HepG2 (cell line): ENCODE results near the gene TFG. TPM values are rescaled to one million over a fixed set of nuclear protein-coding genes. Genes with fewer than 3 reads are reported as not detected.

Source experiments
- ATAC-seq: fragments of 200-7000 bp; cut with Tn5 transposase; 3 replicates; pipeline ENCODE4 v1.9.1; 2020; ENCODE audit warnings: mild to moderate bottlenecking, moderate library complexity
- BruUV-seq: library from RNA; stranded (reverse); fragments of 400-500 nt; replicated peaks from 2 replicates; lab custom pipeline; 2021; lab: Mats Ljungman, UMichigan
- CTCF ChIA-PET: fragments of 300-600 bp; formaldehyde crosslinking; extraction: SDS; loops from one replicate; lab custom pipeline; 2021; ENCODE audit warnings: low total read pairs, inconsistent platforms, low intra/inter-chr PET ratio; lab: Yijun Ruan, JAX
- POLR2A ChIA-PET: fragments of 350-600 bp; sonication (Branson Sonifier 250); formaldehyde crosslinking; loops from one replicate; lab custom pipeline; 2020; ENCODE audit warnings: antibody characterized with exemption, inconsistent platforms; lab: Yijun Ruan, JAX
- DNase-seq: peaks from one replicate; pipeline ENCODE4 v3.0.0-alpha.2; 2015; ENCODE audit warnings: low spot score
- FAIRE-seq: peaks from 3 replicates; lab custom pipeline; 2011; peaks lifted over from hg19 to GRCh38; lab: Jason Lieb, UNC
- H2AFZ ChIP-seq: one replicate; pipeline ENCODE4 v1.6.1; 2011; ENCODE audit warnings: low read length, inconsistent platforms
- H3K27ac ChIP-seq: fragments of 300-600 bp; 3 replicates; pipeline ENCODE4 v1.8.0; 2011; ENCODE audit warnings: mixed run types, mild to moderate bottlenecking, mixed read lengths, low read length, inconsistent platforms; ENCODE audit not compliant: insufficient read depth; ENCODE audit errors: extremely low read length
- H3K27me3 ChIP-seq, 2 experiments: fragments of 200-600 bp in 1 of 2; 2 replicates in 1 of 2; 3 replicates in 1 of 2; pipeline versions ENCODE4 v1.6.0 to v1.8.0; 2011; ENCODE audit warnings: low read length in 2 of 2, mild to moderate bottlenecking in 2 of 2, moderate library complexity in 2 of 2, inconsistent platforms in 1 of 2; ENCODE audit not compliant: insufficient read depth in 2 of 2, control insufficient read depth in 1 of 2
- H3K36me3 ChIP-seq, 2 experiments: fragments of 200-600 bp in 1 of 2; replicated peaks in 1 of 2; 2 replicates in 1 of 2; 3 replicates in 1 of 2; pipeline versions ENCODE4 v1.5.1 to v1.8.0; 2011; ENCODE audit warnings: low read length in 2 of 2, inconsistent platforms in 1 of 2; ENCODE audit not compliant: insufficient read depth in 2 of 2, control insufficient read depth in 1 of 2
- H3K4me1 ChIP-seq: 2 replicates; pipeline ENCODE4 v1.5.1; 2012; ENCODE audit warnings: low read length, inconsistent platforms; ENCODE audit not compliant: insufficient read depth
- H3K4me2 ChIP-seq: 2 replicates; pipeline ENCODE4 v1.6.0; 2011; ENCODE audit warnings: low read depth, low read length, inconsistent platforms
- H3K4me3 ChIP-seq, 3 experiments: fragments of 200-600 bp in 1 of 3; sonication (generic), shearing (Covaris generic) in 1 of 3; replicated peaks in 1 of 3; 2 replicates each; pipeline ENCODE4 v1.5.1; 2011 to 2016; ENCODE audit warnings: low read length in 3 of 3, inconsistent platforms in 2 of 3, low read depth in 2 of 3, mild to moderate bottlenecking in 2 of 3, control low read depth in 1 of 3, mixed read lengths in 1 of 3; ENCODE audit not compliant: insufficient read depth in 1 of 3
- H3K79me2 ChIP-seq: one replicate; pipeline ENCODE4 v1.6.1; 2011; ENCODE audit warnings: low read length, inconsistent platforms; ENCODE audit not compliant: insufficient read depth
- H3K9ac ChIP-seq: 2 replicates; pipeline ENCODE4 v1.6.0; 2011; ENCODE audit warnings: mild to moderate bottlenecking, low read depth, low read length, inconsistent platforms; ENCODE audit not compliant: insufficient read depth
- H3K9me3 ChIP-seq: 2 replicates; pipeline ENCODE4 v1.5.1; 2012; ENCODE audit warnings: mild to moderate bottlenecking, low read length
- H4K20me1 ChIP-seq: 2 replicates; pipeline ENCODE4 v1.6.0; 2011; ENCODE audit warnings: inconsistent platforms, mild to moderate bottlenecking, low read length, moderate library complexity; ENCODE audit not compliant: insufficient read depth
- HDAC1 ChIP-seq: sonication (generic); formaldehyde crosslinking; IDR thresholded peaks from 2 replicates; pipeline ENCODE4 v1.5.1; 2020; ENCODE audit warnings: mild to moderate bottlenecking, missing genetic modification reagents
- HIVEP1 ChIP-seq: sonication (generic); formaldehyde crosslinking; IDR thresholded peaks from 2 replicates; pipeline ENCODE4 v1.4.0; 2020; ENCODE audit warnings: mild to moderate bottlenecking, missing genetic modification reagents
- ISX ChIP-seq: sonication (generic); formaldehyde crosslinking; conservative IDR thresholded peaks from 2 replicates; pipeline ENCODE4 v1.5.0; 2020; ENCODE audit warnings: missing genetic modification reagents
- MAFG ChIP-seq: sonication (generic); formaldehyde crosslinking; IDR thresholded peaks from 2 replicates; pipeline ENCODE4 v1.5.1; 2020; ENCODE audit warnings: mild to moderate bottlenecking, missing genetic modification reagents
- MYNN ChIP-seq: sonication (generic); formaldehyde crosslinking; IDR thresholded peaks from 2 replicates; pipeline ENCODE4 v1.4.0; 2020; ENCODE audit warnings: mild to moderate bottlenecking, low read depth, missing genetic modification reagents
- NFIC ChIP-seq: IDR thresholded peaks from 2 replicates; pipeline ENCODE4 v1.6.1; 2012; ENCODE audit warnings: mild to moderate bottlenecking, low read length, inconsistent platforms
- ONECUT2 ChIP-seq: sonication (generic); formaldehyde crosslinking; IDR thresholded peaks from 2 replicates; pipeline ENCODE4 v1.4.0; 2020; ENCODE audit warnings: missing genetic modification reagents
- PITX1 ChIP-seq: sonication (generic); formaldehyde crosslinking; IDR thresholded peaks from 2 replicates; pipeline ENCODE4 v1.5.1; 2020; ENCODE audit warnings: mild to moderate bottlenecking, missing genetic modification reagents
- RBAK ChIP-seq: sonication (generic); formaldehyde crosslinking; IDR thresholded peaks from 2 replicates; pipeline ENCODE4 v1.5.1; 2020; ENCODE audit warnings: mild to moderate bottlenecking, missing genetic modification reagents
- SOX6 ChIP-seq, 2 experiments: fragments of 450-650 bp in 1 of 2; sonication (generic) in 1 of 2; formaldehyde crosslinking in 1 of 2; IDR thresholded peaks; 2 replicates each; pipeline versions ENCODE4 v1.4.0 to v1.6.1; 2017 to 2020; ENCODE audit warnings: antibody characterized with exemption in 1 of 2, mild to moderate bottlenecking in 1 of 2, missing genetic modification reagents in 1 of 2
- SP4 ChIP-seq: sonication (generic); formaldehyde crosslinking; IDR thresholded peaks from 2 replicates; pipeline ENCODE4 v1.8.1; 2023; ENCODE audit warnings: mild to moderate bottlenecking, missing genetic modification reagents
- SSRP1 ChIP-seq: IDR thresholded peaks from 2 replicates; pipeline ENCODE4 v1.6.1; 2016; ENCODE audit warnings: control low read depth
- ZFP37 ChIP-seq: sonication (generic); formaldehyde crosslinking; IDR thresholded peaks from 2 replicates; pipeline ENCODE4 v1.4.0; 2020; ENCODE audit warnings: missing genetic modification reagents, borderline replicate concordance
- ZKSCAN1 ChIP-seq: fragments of 150-350 bp; IDR thresholded peaks from 2 replicates; pipeline ENCODE4 v1.6.1; 2014; ENCODE audit warnings: low read length
- ZNF207 ChIP-seq: fragments of 450-650 bp; IDR thresholded peaks from 2 replicates; pipeline ENCODE4 v1.6.1; 2016; ENCODE audit warnings: antibody characterized with exemption, borderline replicate concordance
- ZNF234 ChIP-seq: sonication (generic); formaldehyde crosslinking; conservative IDR thresholded peaks from 2 replicates; pipeline ENCODE4 v1.5.1; 2020; ENCODE audit warnings: mild to moderate bottlenecking, missing genetic modification reagents
- ZNF432 ChIP-seq: sonication (generic); formaldehyde crosslinking; IDR thresholded peaks from 2 replicates; pipeline ENCODE4 v1.5.0; 2020; ENCODE audit warnings: missing genetic modification reagents, mild to moderate bottlenecking, borderline replicate concordance
- ZNF468 ChIP-seq: sonication (generic); formaldehyde crosslinking; IDR thresholded peaks from 2 replicates; pipeline ENCODE4 v1.8.0; 2022; ENCODE audit warnings: mild to moderate bottlenecking, moderate library complexity, missing genetic modification reagents
- ZNF672 ChIP-seq: sonication (generic); formaldehyde crosslinking; IDR thresholded peaks from 2 replicates; pipeline ENCODE4 v1.8.1; 2022; ENCODE audit warnings: missing genetic modification reagents
- ZSCAN29 ChIP-seq: sonication (generic); formaldehyde crosslinking; conservative IDR thresholded peaks from 2 replicates; pipeline ENCODE4 v1.4.0; 2020; ENCODE audit warnings: mild to moderate bottlenecking, missing genetic modification reagents
- ZSCAN30 ChIP-seq: sonication (generic); formaldehyde crosslinking; IDR thresholded peaks from 2 replicates; pipeline ENCODE4 v1.5.0; 2020; ENCODE audit warnings: mild to moderate bottlenecking, missing genetic modification reagents
- WGBS: methylation state at CpG from one replicate; pipeline ENCODE4 v1.1.6; 2017; ENCODE audit warnings: low lambda C conversion rate; 5-methylcytosine and 5-hydroxymethylcytosine counted together
- in situ Hi-C: cut with HindIII; loops from 2 replicates; pipeline ENCODE4 v1.10.0; 2017; ENCODE audit warnings: low pct_unique_long_range_greater_than_20kb; ENCODE audit not compliant: extremely low pct_ligation_motif_present
- intact Hi-C: fragments of 100-400 bp; cut with micrococcal nuclease; formaldehyde crosslinking; loops from one replicate; pipeline ENCODE4 v1.10.0; 2022; ENCODE audit not compliant: unreplicated experiment
- polyA plus RNA-seq, 8 experiments: library from polyadenylated mRNA; depleted of rRNA in 3 of 8; stranded (reverse) in 7 of 8; unstranded in 1 of 8; fragments of >200 nt; fragmentation: Illumina TruSeq in 4 of 8; extraction: Trizol in 4 of 8; gene quantifications; 2 replicates each; pipeline versions ENCODE4 v1.2.1 to v1.2.3, GENCODE V29; 2011 to 2016; ENCODE audit warnings: low read depth in 4 of 8, missing spikeins in 1 of 8, mixed read lengths in 1 of 8; ENCODE audit not compliant: insufficient read depth in 1 of 8
- total RNA-seq, 5 experiments: library from RNA; depleted of rRNA; stranded (reverse); fragments of >200 nt; fragmentation: Illumina TruSeq; extraction: Trizol; gene quantifications; 2 replicates each; pipeline ENCODE4 v1.2.3, GENCODE V29; 2016; ENCODE audit warnings: low read depth in 1 of 5
- TF ChIP-seq, protein P1 (sequence below): sonication (generic); formaldehyde crosslinking; IDR thresholded peaks from 2 replicates; pipeline ENCODE4 v1.8.1; 2023; ENCODE audit warnings: mild to moderate bottlenecking, inconsistent platforms, moderate library complexity, missing genetic modification reagents, borderline replicate concordance
- TF ChIP-seq, protein P2 (sequence below): sonication (generic); formaldehyde crosslinking; IDR thresholded peaks from 2 replicates; pipeline ENCODE4 v1.4.0; 2020; ENCODE audit warnings: missing genetic modification reagents, low read depth, mild to moderate bottlenecking, borderline replicate concordance
- TF ChIP-seq, protein P3 (sequence below): IDR thresholded peaks from 2 replicates; pipeline ENCODE4 v1.6.1; 2016; ENCODE audit warnings: mild to moderate bottlenecking, missing biosample characterization, missing genetic modification reagents

TFG gene
- total and polyA plus RNA-seq, 2 of the 13 experiments (the other 11 are each of a cell fraction or from before 2014, with no cell fraction given), result 53.6 to 71.7 TPM

DNA sequence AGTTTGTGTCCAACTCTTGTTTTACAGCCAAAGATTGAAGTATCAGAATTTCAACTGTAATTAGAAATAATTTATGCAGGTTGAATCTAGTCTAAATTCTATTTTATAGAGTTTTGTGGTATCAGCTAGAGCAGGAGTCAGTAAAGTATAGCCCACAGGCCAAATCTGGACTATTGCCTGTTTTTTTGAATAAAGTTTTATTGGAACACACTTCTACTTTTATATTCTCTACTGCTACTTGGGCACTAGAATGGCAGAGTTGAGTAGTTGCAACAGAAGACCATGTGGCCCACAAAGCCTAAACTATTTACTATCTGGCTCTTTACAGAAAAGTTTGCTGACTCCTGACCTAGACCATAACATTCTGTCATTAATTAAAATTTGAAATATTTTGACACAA lies 36.3 kb downstream of the TFG start (continued):
- TF ChIP-seq ZNF234 (no peak), ZNF207 (no peak), ZNF432 (CRISPR knock-in tag) (no peak), ZKSCAN1 (no peak), ZNF672 (CRISPR knock-in tag) (no peak), ISX (CRISPR knock-in tag) (no peak)
- TF ChIP-seq, protein P1, sequence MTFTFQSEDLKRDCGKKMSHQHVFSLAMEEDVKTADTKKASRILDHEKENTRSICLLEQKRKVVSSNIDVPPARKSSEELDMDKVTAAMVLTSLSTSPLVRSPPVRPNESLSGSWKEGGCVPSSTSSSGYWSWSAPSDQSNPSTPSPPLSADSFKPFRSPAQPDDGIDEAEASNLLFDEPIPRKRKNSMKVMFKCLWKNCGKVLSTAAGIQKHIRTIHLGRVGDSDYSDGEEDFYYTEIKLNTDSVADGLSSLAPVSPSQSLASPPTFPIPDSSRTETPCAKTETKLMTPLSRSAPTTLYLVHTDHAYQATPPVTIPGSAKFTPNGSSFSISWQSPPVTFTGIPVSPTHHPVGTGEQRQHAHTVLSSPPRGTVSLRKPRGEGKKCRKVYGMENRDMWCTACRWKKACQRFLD (CRISPR knock-in tag), result no peak
- TF ChIP-seq, protein P2, sequence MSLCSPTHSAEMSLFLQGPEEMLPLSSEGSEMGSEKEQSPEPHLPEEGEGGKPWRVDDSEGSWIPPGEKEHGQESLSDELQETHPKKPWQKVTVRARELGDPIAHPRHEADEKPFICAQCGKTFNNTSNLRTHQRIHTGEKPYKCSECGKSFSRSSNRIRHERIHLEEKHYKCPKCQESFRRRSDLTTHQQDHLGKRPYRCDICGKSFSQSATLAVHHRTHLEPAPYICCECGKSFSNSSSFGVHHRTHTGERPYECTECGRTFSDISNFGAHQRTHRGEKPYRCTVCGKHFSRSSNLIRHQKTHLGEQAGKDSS, result no peak

DNA sequence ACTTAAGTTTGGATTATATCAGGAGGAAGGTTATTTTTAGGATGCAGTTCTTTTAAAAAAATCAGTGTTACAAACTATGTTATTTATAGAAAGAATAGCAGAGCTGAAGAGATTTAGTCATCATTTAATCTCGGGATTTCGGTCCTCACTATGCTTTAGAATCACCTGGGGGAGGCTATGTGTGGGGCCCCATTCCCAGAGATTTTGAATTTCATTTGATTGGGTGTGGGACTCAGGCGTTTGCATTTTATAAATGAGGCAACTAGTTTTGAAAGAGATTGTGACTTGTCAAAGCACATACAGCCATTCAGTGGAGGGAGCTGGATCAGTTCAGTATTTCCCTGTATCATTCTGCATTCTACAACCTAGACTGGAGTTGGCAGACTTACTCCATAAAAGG lies 36.8 kb downstream of the TFG start:
- H3K36me3 ChIP-seq, result peaks cover 11 to 77% of the 10 kb centered on the region in 2 experiments
- no TSS peak for BruUV-seq
- intact Hi-C loops, result no loop called here
- TF ChIP-seq MYNN (CRISPR knock-in tag) (no peak), NFIC (no peak), SP4 (CRISPR knock-in tag) (no peak), HDAC1 (CRISPR knock-in tag) (no peak), ZFP37 (CRISPR knock-in tag) (no peak), PITX1 (CRISPR knock-in tag) (no peak), ONECUT2 (CRISPR knock-in tag) (no peak), HIVEP1 (CRISPR knock-in tag) (no peak), ZNF468 (CRISPR knock-in tag) (no peak), SOX6 (IDR thresholded peaks at IDR 0.05) (no peak), SOX6 (CRISPR knock-in tag; IDR thresholded peaks at IDR 0.05) (no peak), RBAK (CRISPR knock-in tag) (no peak), SSRP1 (no peak), MAFG (no peak), ZSCAN30 (CRISPR knock-in tag) (no peak), ZSCAN29 (CRISPR knock-in tag) (no peak)
- TF ChIP-seq, protein P3, sequence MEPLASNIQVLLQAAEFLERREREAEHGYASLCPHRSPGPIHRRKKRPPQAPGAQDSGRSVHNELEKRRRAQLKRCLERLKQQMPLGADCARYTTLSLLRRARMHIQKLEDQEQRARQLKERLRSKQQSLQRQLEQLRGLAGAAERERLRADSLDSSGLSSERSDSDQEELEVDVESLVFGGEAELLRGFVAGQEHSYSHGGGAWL (CRISPR knock-in tag), result no peak

More for the DNA sequence above, 36.8 kb downstream of the TFG start:
- in situ Hi-C loops, result no loop called here
- POLR2A ChIA-PET, result no interaction called here
- H3K9ac ChIP-seq, result no peak overlapping the region
- no peaks in the 10 kb centered on the region for H3K4me1 ChIP-seq
- DNase-seq, result no peak
- no peaks in the 10 kb centered on the region for H3K27me3 ChIP-seq
- H3K27ac ChIP-seq, result no peak overlapping the region
- 94% methylated on average over 3 of the region's 3 CpGs for WGBS
- FAIRE-seq, result no peak
- H3K4me3 ChIP-seq, result no peak overlapping the region
- CTCF ChIA-PET, result no interaction called here
- no peaks in the 10 kb centered on the region for H3K79me2 ChIP-seq
- H4K20me1 ChIP-seq, result no peaks in the 10 kb centered on the region; the same call in 1 of the 2 replicates
- H3K4me2 ChIP-seq, result no peak overlapping the region
- ATAC-seq, result no peak
- no peaks in the 10 kb centered on the region for H3K9me3 ChIP-seq
- no peak overlapping the region for H2AFZ ChIP-seq
